A549 treated with CpdA at 1 μM for 4 hours (cell line): Measurements from ENCODE around the gene SLC44A2. TPM values are rescaled to one million over a fixed set of nuclear protein-coding genes. Genes with fewer than 3 reads are reported as not detected.

ENCODE experiments used
- total RNA-seq: library from RNA; stranded (reverse); fragments of 200-300 nt; extraction: Qiagen RNA extraction; gene quantifications from 5 replicates; pipeline ENCODE4 v1.2.3, GENCODE V29; 2022; ENCODE audit warnings: low read depth

SLC44A2 gene
- total RNA-seq, result 5.6 to 7.9 TPM (median 6.6 TPM) in 5 replicates

GRCh38 chr19:10625003-10625761 lies at the start of gene SLC44A2:
Gene SLC44A2, plus strand, starts transcription at chr19:10625553. Its CDS starts 81 bp downstream, at chr19:10625634.

GRCh38 chr19:10587022-10587838 lies 38.1 kb upstream of the SLC44A2 start, which contains the start of gene AP1M2:
Gene AP1M2, minus strand, starts transcription at chr19:10587312. Its CDS starts 81 bp downstream, at chr19:10587231.

GRCh38 chr19:10653732-10654609 lies 28.6 kb downstream of the SLC44A2 start, which contains the start of gene ILF3:
Gene ILF3, plus strand, starts transcription at chr19:10654346. Its CDS starts 16,260 bp downstream, at chr19:10670606.

Other genes starting within 250 kb of the SLC44A2 start
- gene TYK2, start 245.0 kb upstream of the SLC44A2 start, total RNA-seq, result 34.1 to 48.3 TPM (median 45.9 TPM) in 5 replicates
- 159 to 206 TPM (median 185 TPM) in 5 replicates for gene CDC37, start 222.0 kb upstream of the SLC44A2 start, total RNA-seq
- 3.7 to 5.2 TPM (median 5.1 TPM) in 5 replicates for gene PDE4A, start 205.0 kb upstream of the SLC44A2 start, total RNA-seq
- 52.6 to 73.6 TPM (median 67.5 TPM) in 5 replicates for gene KEAP1, start 122.2 kb upstream of the SLC44A2 start, total RNA-seq
- 1.7 to 2.6 TPM (median 2.3 TPM) in 5 replicates for gene S1PR5, start 108.1 kb upstream of the SLC44A2 start, total RNA-seq
- 15.1 to 22.5 TPM (median 22.1 TPM) in 5 replicates for gene ATG4D, start 81.6 kb upstream of the SLC44A2 start, total RNA-seq
- gene KRI1, start 59.5 kb upstream of the SLC44A2 start, total RNA-seq, result 18.1 to 19.8 TPM (median 18.6 TPM) in 5 replicates
- gene CDKN2D, start 56.6 kb upstream of the SLC44A2 start, total RNA-seq, result 4.4 to 6.6 TPM (median 4.8 TPM) in 5 replicates
- gene AP1M2, start 38.2 kb upstream of the SLC44A2 start, total RNA-seq, result 26.7 to 47.6 TPM (median 40.6 TPM) in 5 replicates
- 159 to 173 TPM (median 167 TPM) in 5 replicates for gene ILF3, start 28.8 kb downstream of the SLC44A2 start, total RNA-seq
- 29.9 to 37.3 TPM (median 34.7 TPM) in 5 replicates for gene QTRT1, start 75.9 kb downstream of the SLC44A2 start, total RNA-seq
- 51.4 to 60.0 TPM (median 52.3 TPM) in 5 replicates for gene DNM2, start 92.5 kb downstream of the SLC44A2 start, total RNA-seq
- gene TMED1, start 210.7 kb downstream of the SLC44A2 start, total RNA-seq, result 25.8 to 31.9 TPM (median 29.8 TPM) in 5 replicates
- gene C19orf38, start 222.9 kb downstream of the SLC44A2 start, total RNA-seq, result 0.15 to 0.26 TPM (median 0.22 TPM) in 4 of 5 replicates, not detected in the other
- gene CARM1, start 246.0 kb downstream of the SLC44A2 start, total RNA-seq, result 38.1 to 50.6 TPM (median 47.4 TPM) in 5 replicates